Bronchial epithelial cell (primary cell): Measurements from ENCODE around the gene PJVK. TPM values are rescaled to one million over a fixed set of nuclear protein-coding genes. Genes with fewer than 3 reads are reported as not detected.
"Not testable (repeated sequence)": the region's sequence is repeated elsewhere in the genome, so short reads cannot be mapped to it uniquely, and the experiment has no call there.

ENCODE experiments used
- DNase-seq: peaks from one replicate; pipeline ENCODE4 v3.0.0-alpha.2; 2010; ENCODE audit warnings: low read depth
- FAIRE-seq: peaks from 2 replicates; lab custom pipeline; 2011; peaks lifted over from hg19 to GRCh38; lab: Jason Lieb, UNC
- H3K27me3 ChIP-seq: 2 replicates; pipeline ENCODE4 v1.5.1; 2011; ENCODE audit warnings: low read length; ENCODE audit not compliant: control insufficient read depth, insufficient read depth
- H3K36me3 ChIP-seq: 2 replicates; pipeline ENCODE4 v1.5.1; 2011; ENCODE audit warnings: low read length; ENCODE audit not compliant: control insufficient read depth, insufficient read depth
- H3K4me3 ChIP-seq: 2 replicates; pipeline ENCODE4 v1.5.1; 2011; ENCODE audit warnings: mild to moderate bottlenecking, low read depth, low read length, control low read depth
- total RNA-seq: library from RNA; depleted of rRNA; stranded (reverse); fragments of >200 nt; gene quantifications from 2 replicates; pipeline ENCODE4 v1.2.1, GENCODE V29; 2014
- TF ChIP-seq, protein P1 (sequence below): IDR thresholded peaks from 2 replicates; pipeline ENCODE4 v1.5.1; 2011; ENCODE audit warnings: mild to moderate bottlenecking, moderate library complexity, low read length, control low read depth, inconsistent platforms; ENCODE audit not compliant: insufficient read depth, severe bottlenecking

The PJVK gene
- total RNA-seq, 1 donor from 2014 or later = 2.4 TPM

DNA sequence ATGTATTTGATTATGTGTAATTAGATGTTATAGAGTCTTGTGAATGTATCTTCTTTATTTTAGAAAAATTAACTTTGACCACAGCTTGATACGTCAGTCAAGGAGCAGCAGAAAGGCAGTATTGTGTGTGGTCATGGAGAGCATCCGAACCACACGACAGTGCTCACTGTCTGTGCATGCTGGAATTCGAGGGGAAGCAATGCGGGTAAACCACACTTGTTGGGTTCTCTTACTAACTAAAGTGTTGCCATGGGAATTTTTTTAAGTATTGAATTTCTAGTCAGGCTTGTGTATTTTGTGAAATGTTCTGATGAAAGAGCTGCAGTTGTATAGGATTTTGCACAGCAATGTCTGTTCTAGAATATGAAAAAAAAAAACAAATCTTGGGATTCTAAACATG is 4.8 kb downstream of the PJVK start:
- H3K4me3 ChIP-seq = no peak overlapping the region
- no peaks in the 10 kb centered on the region for H3K27me3 ChIP-seq
- TF ChIP-seq, protein P1, sequence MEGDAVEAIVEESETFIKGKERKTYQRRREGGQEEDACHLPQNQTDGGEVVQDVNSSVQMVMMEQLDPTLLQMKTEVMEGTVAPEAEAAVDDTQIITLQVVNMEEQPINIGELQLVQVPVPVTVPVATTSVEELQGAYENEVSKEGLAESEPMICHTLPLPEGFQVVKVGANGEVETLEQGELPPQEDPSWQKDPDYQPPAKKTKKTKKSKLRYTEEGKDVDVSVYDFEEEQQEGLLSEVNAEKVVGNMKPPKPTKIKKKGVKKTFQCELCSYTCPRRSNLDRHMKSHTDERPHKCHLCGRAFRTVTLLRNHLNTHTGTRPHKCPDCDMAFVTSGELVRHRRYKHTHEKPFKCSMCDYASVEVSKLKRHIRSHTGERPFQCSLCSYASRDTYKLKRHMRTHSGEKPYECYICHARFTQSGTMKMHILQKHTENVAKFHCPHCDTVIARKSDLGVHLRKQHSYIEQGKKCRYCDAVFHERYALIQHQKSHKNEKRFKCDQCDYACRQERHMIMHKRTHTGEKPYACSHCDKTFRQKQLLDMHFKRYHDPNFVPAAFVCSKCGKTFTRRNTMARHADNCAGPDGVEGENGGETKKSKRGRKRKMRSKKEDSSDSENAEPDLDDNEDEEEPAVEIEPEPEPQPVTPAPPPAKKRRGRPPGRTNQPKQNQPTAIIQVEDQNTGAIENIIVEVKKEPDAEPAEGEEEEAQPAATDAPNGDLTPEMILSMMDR = no peak
- no peak for FAIRE-seq
- DNase-seq = no peak
- H3K36me3 ChIP-seq = no peaks in the 10 kb centered on the region

DNA sequence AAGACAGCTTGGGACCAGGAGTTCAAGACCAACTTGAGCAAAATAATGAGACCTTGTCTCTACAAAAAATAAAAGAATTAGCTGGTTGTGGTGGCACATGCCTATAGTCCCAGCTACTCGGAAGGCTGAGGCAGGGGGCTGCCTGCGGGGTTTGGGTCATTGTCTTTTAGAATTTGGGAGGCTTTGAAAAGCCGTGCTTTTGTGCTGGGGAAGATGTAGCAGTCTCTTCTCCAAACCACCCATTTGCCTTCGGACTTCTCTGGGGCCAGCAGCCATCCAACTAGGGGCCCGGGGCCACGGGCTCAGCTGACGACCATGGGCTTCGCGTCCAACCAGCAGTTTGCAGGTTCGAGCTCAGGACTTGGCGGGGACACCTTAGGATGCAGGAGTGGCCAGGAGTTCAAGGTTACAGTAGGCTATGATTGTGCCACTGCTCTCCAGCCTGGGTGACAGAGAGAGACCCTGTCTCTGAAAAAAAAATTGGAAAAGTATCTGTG is 6.3 kb downstream of the PJVK start:
- TF ChIP-seq, protein P1 = no peak
- FAIRE-seq = no peak
- H3K27me3 ChIP-seq = no peaks in the 10 kb centered on the region
- H3K36me3 ChIP-seq = no peaks in the 10 kb centered on the region
- no peak for DNase-seq
- H3K4me3 ChIP-seq = no peak overlapping the region

DNA sequence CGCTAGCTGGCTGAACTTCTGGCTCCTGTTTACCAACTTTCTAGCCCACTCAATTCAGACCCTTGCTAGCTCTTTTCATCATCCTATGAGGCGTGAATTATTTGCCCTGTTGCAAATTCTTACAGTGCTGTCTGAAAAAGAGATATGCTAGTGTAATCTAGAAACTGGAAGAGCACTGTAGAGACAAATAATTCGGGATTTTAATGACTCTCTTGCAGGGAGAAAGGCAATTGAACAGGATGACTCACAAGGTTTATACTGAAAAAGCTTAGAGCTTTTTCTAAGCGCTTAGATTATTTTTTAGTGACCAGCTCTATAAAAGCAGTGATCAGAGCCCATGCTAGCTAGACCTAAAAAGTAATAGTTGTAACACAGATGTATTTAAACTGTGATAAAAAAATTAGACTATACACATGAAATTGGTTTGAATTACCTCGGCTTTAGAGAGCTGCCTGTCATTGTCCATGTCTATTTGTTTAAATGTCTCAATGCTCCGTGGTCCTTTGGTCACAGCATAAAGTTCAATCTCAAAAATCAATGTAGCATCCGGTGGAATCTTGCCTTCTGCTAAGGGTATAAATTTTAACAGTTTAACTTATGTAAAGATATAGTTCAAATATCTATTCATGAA is 18.2 kb downstream of the PJVK start:
- FAIRE-seq = no peak
- Histone ChIP-seq H3K36me3 (no peaks in the 10 kb centered on the region), H3K27me3 (no peaks in the 10 kb centered on the region), H3K4me3 (no peak overlapping the region)
- no peak for DNase-seq
- TF ChIP-seq, protein P1 = no peak

DNA sequence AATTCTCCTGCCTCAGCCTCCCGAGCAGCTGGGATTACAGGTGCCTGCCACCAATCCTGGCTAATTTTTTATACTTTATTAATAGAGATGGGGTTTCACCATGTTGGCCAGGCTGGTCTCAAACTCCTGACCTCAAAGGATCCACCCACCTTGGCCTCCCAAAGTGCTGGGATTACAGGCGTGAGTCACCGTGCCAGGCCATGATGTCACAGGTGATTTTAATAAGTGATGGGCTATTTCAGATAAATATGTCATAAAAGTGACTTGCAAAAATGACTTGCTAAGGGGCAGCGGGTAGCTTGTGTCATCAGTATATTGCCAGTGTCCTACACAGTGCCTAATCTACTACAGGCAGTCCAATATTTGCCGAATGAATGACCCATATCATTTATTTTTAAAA is 20.1 kb downstream of the PJVK start:
- DNase-seq, H3K27me3 ChIP-seq, H3K36me3 ChIP-seq, H3K4me3 ChIP-seq, FAIRE-seq: not testable (repeated sequence)

DNA sequence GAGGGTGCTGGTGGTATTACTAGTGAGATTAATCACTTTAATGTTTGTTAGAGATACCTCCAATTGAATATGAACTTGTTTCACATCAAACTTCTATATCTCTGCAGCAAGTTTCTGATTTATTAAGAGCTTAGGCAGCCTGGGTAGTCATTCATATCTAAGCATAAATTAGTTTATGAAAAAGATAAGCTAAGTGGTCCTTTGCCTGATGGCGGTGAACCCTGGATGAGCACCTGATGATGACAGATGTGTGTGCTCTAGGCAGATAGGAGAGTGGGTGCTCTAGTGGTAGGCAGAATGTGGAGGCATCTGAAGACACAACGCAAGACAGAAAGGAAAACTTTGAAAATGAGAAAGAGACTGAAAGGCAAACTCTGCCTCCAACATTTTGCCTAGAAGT is 22.2 kb downstream of the PJVK start:
- TF ChIP-seq, protein P1 = no peak
- no peak for DNase-seq
- H3K36me3 ChIP-seq = no peaks in the 10 kb centered on the region
- no peaks in the 10 kb centered on the region for H3K27me3 ChIP-seq
- FAIRE-seq = no peak
- no peak overlapping the region for H3K4me3 ChIP-seq

DNA sequence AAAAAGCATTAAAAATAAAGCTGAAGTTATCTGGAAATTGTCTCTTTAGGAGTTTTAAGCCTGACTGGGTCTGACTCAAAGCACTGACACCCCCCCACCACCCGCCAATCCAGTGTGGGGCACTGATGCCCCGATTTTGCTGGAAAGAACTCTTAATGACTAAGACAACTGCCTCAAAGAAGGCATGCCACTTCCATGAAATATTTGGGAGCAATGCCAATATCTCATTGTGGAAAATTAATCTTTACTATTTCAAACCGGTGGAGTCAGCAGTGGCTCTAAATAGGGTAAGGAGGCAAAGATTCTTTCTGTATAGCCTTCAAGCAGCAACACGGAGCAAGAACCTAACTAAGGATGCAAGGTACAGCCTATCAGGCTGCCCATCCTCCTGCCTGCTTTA is 22.8 kb downstream of the PJVK start:
- FAIRE-seq (no peak), DNase-seq (no peak)
- Histone ChIP-seq H3K4me3 (no peak overlapping the region), H3K27me3 (no peaks in the 10 kb centered on the region), H3K36me3 (no peaks in the 10 kb centered on the region)
- TF ChIP-seq, protein P1 = no peak
